Esophagus squamous epithelium (tissue), 5 donors: ENCODE data around the gene PKHD1. TPM values are rescaled to one million over a fixed set of nuclear protein-coding genes. Genes with fewer than 3 reads are reported as not detected.
A peak's percentile ranks its signal among the peaks of the same experiment; 100 is the strongest.

Source experiments
- DNase-seq: peaks from one replicate; lab custom pipeline; 2025; lab: John Stamatoyannopoulos, UW
- H3K27ac ChIP-seq, 4 donors: fragments of 200-600 bp; sonication (generic); one replicate each; pipeline ENCODE4 v1.5.1; 2016 to 2019; ENCODE audit warnings: mild to moderate bottlenecking in 1 of 4
- H3K27me3 ChIP-seq, 4 donors: fragments of 200-600 bp; sonication (generic); 1 replicate in 3 of 4; 2 replicates in 1 of 4; pipeline versions ENCODE4 v1.5.1 to v1.6.0; 2017 to 2021; ENCODE audit warnings: antibody characterized with exemption in 1 of 4
- H3K36me3 ChIP-seq, 3 donors: fragments of 200-600 bp; sonication (generic); one replicate each; pipeline ENCODE4 v1.5.1; 2016 to 2019
- H3K4me1 ChIP-seq, 3 donors: fragments of 200-600 bp; sonication (generic); one replicate each; pipeline ENCODE4 v1.5.1; 2017 to 2019
- H3K4me3 ChIP-seq, 4 donors: fragments of 200-600 bp; sonication (generic); 1 replicate in 3 of 4; 2 replicates in 1 of 4; pipeline ENCODE4 v1.5.1; 2016 to 2019; ENCODE audit warnings: mild to moderate bottlenecking in 2 of 4, moderate library complexity in 1 of 4
- H3K9me3 ChIP-seq, 3 donors: fragments of 200-600 bp; sonication (generic); one replicate each; pipeline ENCODE4 v1.5.1; 2016 to 2019
- CTCF ChIP-seq, 6 experiments: fragments of 450-650 bp in 4 of 6; fragments of 200-600 bp in 2 of 6; sonication (generic) in 2 of 6; IDR thresholded peaks; one replicate each; pipeline ENCODE4 v1.5.1; 2016 to 2019; ENCODE audit warnings: antibody characterized with exemption in 6 of 6, mild to moderate bottlenecking in 4 of 6, moderate library complexity in 4 of 6
- POLR2A ChIP-seq, 4 donors: fragments of 450-650 bp; IDR thresholded peaks; one replicate each; pipeline ENCODE4 v1.6.1; 2017; ENCODE audit warnings: antibody characterized with exemption in 4 of 4, mild to moderate bottlenecking in 4 of 4, moderate library complexity in 3 of 4
- WGBS, 2 donors: methylation state at CpG; one replicate each; pipeline ENCODE4 v1.1.5; 2018; 5-methylcytosine and 5-hydroxymethylcytosine counted together
- intact Hi-C: fragments of 100-400 bp; cut with DNase I; formaldehyde crosslinking; loops from one replicate; pipeline ENCODE4 v1.15.0; 2022
- total RNA-seq, 4 donors: library from RNA; depleted of rRNA; stranded (reverse); fragments of >200 nt; gene quantifications; one replicate each; pipeline ENCODE4 v1.1.0, GENCODE V29; 2016
- donor health status: DM: yes; HTN: yes; CAD: no.

The PKHD1 gene
- total RNA-seq, 4 donors from 2014 or later = 0.04 TPM; not detected in 3

- WGBS, 2 donors = 36 to 40% methylated on average over 3 of the region's 3 CpGs
- no peak overlapping the region for H3K27ac ChIP-seq
- no peaks in the 10 kb centered on the region for H3K9me3 ChIP-seq
- no peaks in the 10 kb centered on the region for H3K4me1 ChIP-seq
- peaks cover 0 to 10% (median 0%) of the 10 kb centered on the region in 4 donors for H3K27me3 ChIP-seq
- no peak for DNase-seq
- intact Hi-C loops = loop anchor here (10.0 kb wide), 1 partner anchor 1235 kb away; the partner anchor contains the start of gene TFAP2B
- H3K36me3 ChIP-seq = no peaks in the 10 kb centered on the region
- TF ChIP-seq CTCF (IDR thresholded peaks at IDR 0.05) (peak; percentile 18 to 65 (median 39)), POLR2A (IDR thresholded peaks at IDR 0.05) (no peak)
- no peak overlapping the region for H3K4me3 ChIP-seq
Measured at GRCh38 chr6:52049252-52050050, 38.0 kb downstream of the PKHD1 start.

GRCh38 chr6:52046456-52046855 lies 41.0 kb downstream of the PKHD1 start:
- H3K4me1 ChIP-seq = no peaks in the 10 kb centered on the region
- H3K36me3 ChIP-seq = no peaks in the 10 kb centered on the region
- DNase-seq = no peak
- no peak overlapping the region for H3K4me3 ChIP-seq
- WGBS, 2 donors = 31 to 33% methylated on average over 1 of the region's 1 CpG
- no peak overlapping the region for H3K27ac ChIP-seq
- TF ChIP-seq CTCF (IDR thresholded peaks at IDR 0.05) (no peak), POLR2A (IDR thresholded peaks at IDR 0.05) (no peak)
- H3K27me3 ChIP-seq = peaks cover 0 to 7% (median 0%) of the 10 kb centered on the region in 4 donors
- no peaks in the 10 kb centered on the region for H3K9me3 ChIP-seq
- intact Hi-C loops = loop anchor here (10.0 kb wide), 1 partner anchor 1232 kb away; the partner anchor contains the start of gene TFAP2B

- Histone ChIP-seq H3K4me3 (no peak overlapping the region), H3K36me3 (no peaks in the 10 kb centered on the region), H3K9me3 (no peaks in the 10 kb centered on the region), H3K27ac (no peak overlapping the region), H3K4me1 (no peaks in the 10 kb centered on the region), H3K27me3 (peaks cover 0 to 7% (median 0%) of the 10 kb centered on the region in 4 donors)
- TF ChIP-seq CTCF (IDR thresholded peaks at IDR 0.05) (no peak), POLR2A (IDR thresholded peaks at IDR 0.05) (no peak)
- 62 to 69% methylated on average over 1 of the region's 1 CpG for WGBS, 2 donors
- DNase-seq = no peak
- intact Hi-C loops = loop anchor here (10.0 kb wide), 1 partner anchor 1231 kb away; the partner anchor contains the start of gene TFAP2B
Measured at GRCh38 chr6:52045481-52045880, 41.9 kb downstream of the PKHD1 start.

- Histone ChIP-seq H3K4me3 (no peak overlapping the region), H3K27me3 (peaks cover 0 to 5% (median 0%) of the 10 kb centered on the region in 4 donors), H3K27ac (no peak overlapping the region), H3K36me3 (no peaks in the 10 kb centered on the region), H3K4me1 (no peaks in the 10 kb centered on the region), H3K9me3 (no peaks in the 10 kb centered on the region)
- TF ChIP-seq POLR2A (IDR thresholded peaks at IDR 0.05) = no peak
- no peak for TF ChIP-seq CTCF (IDR thresholded peaks at IDR 0.05)
- DNase-seq = no peak
- intact Hi-C loops = loop anchor here (10.0 kb wide), 1 partner anchor 1230 kb away; the partner anchor contains the start of gene TFAP2B
- WGBS, 2 donors = 57 to 60% methylated on average over 5 of the region's 5 CpGs
Measured at GRCh38 chr6:52045033-52045432, 42.4 kb downstream of the PKHD1 start.
